Measurements from ENCODE around the gene NR3C1. TPM values are rescaled to one million over a fixed set of nuclear protein-coding genes. Genes with fewer than 3 reads are reported as not detected.
A peak's percentile ranks its signal among the peaks of the same experiment; 100 is the strongest.

Gene NR3C1
- polyA plus RNA-seq, 3 donors from 2014 or later = 87.3 to 142 (median 92.6) TPM

DNA sequence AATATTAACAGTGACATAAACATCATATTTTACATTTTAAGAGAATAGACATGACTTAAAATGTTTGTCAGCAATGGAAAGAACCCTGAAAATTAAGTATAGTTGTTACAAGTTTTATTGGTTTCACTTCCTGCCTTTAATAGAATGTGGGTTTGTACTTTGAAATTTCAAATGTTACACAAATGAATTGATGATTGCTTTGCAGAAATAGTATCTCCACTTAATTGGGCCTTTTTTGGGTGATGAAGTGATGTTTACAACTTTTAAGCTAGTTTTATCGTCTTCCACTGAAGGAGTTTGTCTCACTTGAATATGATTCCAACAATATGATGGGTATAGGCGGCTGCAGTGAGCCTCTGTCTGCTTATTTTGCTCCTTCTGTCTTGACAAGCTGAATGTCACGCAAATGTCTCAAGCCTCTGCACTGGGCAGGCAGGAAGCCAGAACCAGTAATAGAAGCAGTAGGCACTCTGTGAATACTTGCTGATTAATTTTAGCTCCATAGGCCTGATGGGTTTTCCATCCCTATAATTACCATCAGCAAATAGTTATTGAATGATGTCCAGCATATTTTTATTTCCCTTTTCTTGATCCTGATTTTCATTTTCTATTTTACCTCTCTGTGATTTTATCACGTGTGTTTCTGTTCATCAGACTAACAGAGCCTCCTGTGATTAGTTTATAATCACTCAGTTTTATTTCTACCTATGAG lies 10.6 kb upstream of the NR3C1 start:
- Mint-ChIP-seq H3K27ac (no peak overlapping the region), H3K36me3 (no peaks in the 10 kb centered on the region), H3K4me3 (no peak overlapping the region), H3K9me3 (no peaks in the 10 kb centered on the region), H3K27me3 (ENCODE audit: low read depth in 3 of 3) (peaks cover 3 to 4% (median 3%) of the 10 kb centered on the region in 3 donors), H3K4me1 (no peaks in the 10 kb centered on the region)
- no peak for DNase-seq

DNA sequence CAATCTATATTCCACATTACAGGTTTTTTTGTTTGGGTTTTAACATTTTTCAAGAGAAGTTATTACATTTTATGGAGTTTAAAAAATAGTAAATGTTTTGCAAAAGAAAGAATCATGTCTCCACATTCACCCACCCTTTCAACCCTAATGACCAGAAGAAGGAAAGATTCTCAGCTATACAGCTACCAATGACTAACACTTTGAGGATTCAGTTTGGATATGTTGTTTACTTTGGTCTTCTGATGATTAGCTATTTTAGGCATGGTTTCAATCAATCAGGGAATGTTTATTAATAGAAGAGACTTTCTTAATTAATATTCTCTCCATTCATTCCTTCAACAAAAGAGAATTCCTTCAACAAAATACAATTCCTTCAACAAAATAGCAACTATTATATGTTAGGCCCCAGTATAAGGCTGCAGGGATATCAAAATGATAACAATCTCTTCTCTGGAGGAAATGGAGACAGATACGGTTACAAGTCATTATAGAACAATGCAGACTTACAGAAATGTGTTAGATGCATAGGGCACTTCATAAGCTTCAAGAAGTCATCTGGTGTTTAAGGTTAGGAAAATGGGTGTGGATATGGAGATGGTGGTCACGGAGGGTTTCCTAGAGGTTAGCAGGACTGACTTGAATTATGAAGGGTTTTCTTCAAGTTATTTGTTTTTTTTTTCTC lies 9.3 kb upstream of the NR3C1 start:
- Mint-ChIP-seq H3K27me3 (ENCODE audit: low read depth in 3 of 3) (peaks cover 3 to 4% (median 3%) of the 10 kb centered on the region in 3 donors), H3K4me3 (no peak overlapping the region), H3K27ac (no peak overlapping the region), H3K4me1 (no peaks in the 10 kb centered on the region), H3K9me3 (no peaks in the 10 kb centered on the region), H3K36me3 (no peaks in the 10 kb centered on the region)
- no peak for DNase-seq

DNA sequence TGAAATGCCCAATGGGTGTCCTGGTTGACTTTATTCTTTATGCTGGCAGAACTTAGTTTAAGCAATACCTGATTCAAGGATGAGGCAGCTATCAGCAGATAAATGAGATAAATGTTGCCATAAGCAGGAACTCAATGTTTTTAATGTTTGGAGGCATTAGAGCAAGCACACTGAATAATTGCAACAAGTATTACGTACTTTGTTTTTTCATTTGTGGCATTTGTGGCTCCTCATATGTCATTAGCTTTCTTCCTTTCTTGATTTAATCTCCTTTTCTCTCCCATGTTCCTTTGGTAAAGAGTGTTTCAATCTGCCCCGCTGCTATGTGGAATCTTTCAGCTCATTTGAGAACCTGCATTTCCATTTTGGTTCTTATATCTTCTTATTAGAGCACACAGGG lies 6.4 kb upstream of the NR3C1 start:
- no peak overlapping the region for H3K4me3 Mint-ChIP-seq
- H3K9me3 Mint-ChIP-seq = no peaks in the 10 kb centered on the region
- H3K27me3 Mint-ChIP-seq (ENCODE audit: low read depth in 3 of 3) = peaks cover 8 to 15% (median 9%) of the 10 kb centered on the region in 3 donors
- H3K27ac Mint-ChIP-seq = no peak overlapping the region
- H3K4me1 Mint-ChIP-seq = peaks cover 9 to 18% of the 10 kb centered on the region in 2 donors
- DNase-seq = no peak
- no peaks in the 10 kb centered on the region for H3K36me3 Mint-ChIP-seq

DNA sequence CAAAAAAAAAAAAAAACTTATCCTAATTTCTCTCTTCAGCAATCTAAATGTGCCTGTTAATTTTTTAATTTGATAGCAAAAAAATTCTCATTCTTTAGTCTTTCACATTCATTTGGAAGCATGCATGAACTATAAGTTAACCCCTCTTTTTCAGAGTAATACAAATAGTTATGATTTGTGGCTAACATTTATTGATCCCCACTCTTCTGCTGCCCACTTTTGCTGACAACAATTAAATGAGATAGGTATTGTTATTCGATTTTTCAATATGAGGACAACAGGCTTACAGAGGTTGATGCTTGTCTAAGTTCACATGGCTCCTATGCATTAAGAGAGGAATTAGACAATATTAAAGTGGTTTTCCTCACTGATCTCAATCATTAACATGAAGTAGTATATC lies 2.9 kb upstream of the NR3C1 start:
- peaks cover 0 to under 1% (median 0%) of the 10 kb centered on the region in 3 donors for H3K36me3 Mint-ChIP-seq
- H3K4me3 Mint-ChIP-seq = peak overlapping the region; percentile 60 to 98 (median 73)
- no peaks in the 10 kb centered on the region for H3K9me3 Mint-ChIP-seq

DNA sequence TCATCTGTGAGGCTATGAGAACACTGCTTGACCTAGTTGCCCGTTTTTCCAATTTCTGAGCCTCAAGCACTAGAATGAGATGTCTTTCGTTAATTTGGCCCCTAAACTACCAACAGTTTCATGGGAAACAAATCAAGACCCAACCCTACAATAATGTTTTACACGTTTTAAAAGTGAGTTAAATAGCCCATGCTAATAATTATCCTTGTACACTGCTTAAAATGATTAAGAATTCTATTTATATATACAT lies 2.3 kb upstream of the NR3C1 start:
- peaks cover 0 to 4% (median under 1%) of the 10 kb centered on the region in 3 donors for H3K36me3 Mint-ChIP-seq
- peaks cover 27 to 38% of the 10 kb centered on the region in 2 donors for H3K4me1 Mint-ChIP-seq
- peak overlapping the region; percentile 98 to 100 (median 98) for H3K27ac Mint-ChIP-seq

More for the DNA sequence above, 2.9 kb upstream of the NR3C1 start:
- peaks cover 14 to 32% (median 20%) of the 10 kb centered on the region in 3 donors for H3K27me3 Mint-ChIP-seq (ENCODE audit: low read depth in 3 of 3)
- no peak for DNase-seq
- H3K27ac Mint-ChIP-seq = peak overlapping the region; percentile 48 to 99 (median 80)
- H3K4me1 Mint-ChIP-seq = peaks cover 20 to 32% of the 10 kb centered on the region in 2 donors

GRCh38 chr5:143405063-143405848 lies 1.8 kb upstream of the NR3C1 start:
- Mint-ChIP-seq H3K36me3 (peaks cover 4 to 6% (median 5%) of the 10 kb centered on the region in 3 donors), H3K27ac (peak overlapping the region; percentile 98 to 100 (median 98)), H3K9me3 (no peaks in the 10 kb centered on the region), H3K27me3 (ENCODE audit: low read depth in 3 of 3) (peaks cover 14 to 32% (median 20%) of the 10 kb centered on the region in 3 donors), H3K4me3 (peak overlapping the region; percentile 93 to 98 (median 97)), H3K4me1 (peaks cover 32 to 44% of the 10 kb centered on the region in 2 donors)
- peak; percentile 90 to 92 (median 91) for DNase-seq

More for the DNA sequence above, 2.3 kb upstream of the NR3C1 start:
- DNase-seq = no peak
- H3K27me3 Mint-ChIP-seq (ENCODE audit: low read depth in 3 of 3) = peaks cover 14 to 32% (median 20%) of the 10 kb centered on the region in 3 donors
- no peaks in the 10 kb centered on the region for H3K9me3 Mint-ChIP-seq
- H3K4me3 Mint-ChIP-seq = peak overlapping the region; percentile 93 to 98 (median 97)

- no peak for DNase-seq
- Mint-ChIP-seq H3K9me3 (no peaks in the 10 kb centered on the region), H3K4me3 (peak overlapping the region; percentile 93 to 98 (median 97)), H3K4me1 (peaks cover 39 to 51% of the 10 kb centered on the region in 2 donors), H3K27me3 (ENCODE audit: low read depth in 3 of 3) (peaks cover 14 to 34% (median 20%) of the 10 kb centered on the region in 3 donors), H3K27ac (peak overlapping the region; percentile 98 to 100 (median 98)), H3K36me3 (peaks cover 12 to 13% (median 12%) of the 10 kb centered on the region in 3 donors)
Observed at GRCh38 chr5:143404416-143405062, 1.1 kb upstream of the NR3C1 start.

GRCh38 chr5:143403334-143403592 lies 223 bp downstream of the NR3C1 start:
- Mint-ChIP-seq H3K9me3 (no peaks in the 10 kb centered on the region), H3K36me3 (peaks cover 15 to 24% (median 20%) of the 10 kb centered on the region in 3 donors), H3K27me3 (ENCODE audit: low read depth in 3 of 3) (peaks cover 14 to 32% (median 20%) of the 10 kb centered on the region in 3 donors), H3K4me3 (peak overlapping the region; percentile 67 to 95 (median 91)), H3K4me1 (peaks cover 52 to 64% of the 10 kb centered on the region in 2 donors), H3K27ac (peak overlapping the region in 5 of 6 donors; percentile 44 to 89 (median 80))
- DNase-seq = no peak

DNA sequence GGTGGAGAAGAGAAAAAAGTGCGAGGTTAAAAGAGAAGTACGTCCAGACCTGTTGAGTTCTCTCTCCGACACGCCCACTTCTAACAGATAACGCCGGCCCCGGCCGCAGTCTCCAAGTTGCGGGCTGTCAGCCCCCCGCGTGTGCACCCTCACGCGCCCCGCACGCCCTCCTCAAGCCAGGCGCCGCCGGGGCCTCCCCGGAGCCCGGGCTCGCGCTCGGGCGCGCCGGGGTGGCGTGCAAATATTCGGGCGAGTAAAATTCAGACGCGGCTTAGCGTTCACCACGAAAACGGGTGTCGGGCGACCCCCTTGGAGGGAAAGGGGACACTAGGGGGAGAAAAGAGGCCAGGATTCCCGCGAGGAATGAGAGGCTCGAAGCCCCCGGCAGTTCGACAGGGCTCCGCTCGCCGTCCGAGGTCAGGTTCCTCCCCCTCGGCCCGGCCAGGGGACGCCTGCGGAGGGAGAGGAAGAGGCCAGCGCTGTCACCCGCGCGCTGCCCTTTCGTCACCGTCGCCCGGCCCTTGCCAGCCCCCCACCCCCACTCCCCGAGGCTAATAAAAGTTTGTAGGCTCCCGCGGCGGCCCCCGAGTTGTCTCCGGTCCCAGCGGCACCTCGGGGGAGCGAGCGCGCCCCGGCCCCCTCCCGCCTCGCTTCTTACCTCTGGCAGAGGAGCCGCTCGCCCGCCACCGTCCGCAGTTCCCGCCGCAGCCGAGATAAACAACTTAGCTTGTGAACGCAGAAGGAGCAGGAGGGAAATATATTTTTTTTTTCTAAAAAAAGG lies 743 bp downstream of the NR3C1 start:
- Mint-ChIP-seq H3K36me3 (peaks cover 15 to 24% (median 20%) of the 10 kb centered on the region in 3 donors), H3K27me3 (ENCODE audit: low read depth in 3 of 3) (peaks cover 14 to 32% (median 20%) of the 10 kb centered on the region in 3 donors)

DNA sequence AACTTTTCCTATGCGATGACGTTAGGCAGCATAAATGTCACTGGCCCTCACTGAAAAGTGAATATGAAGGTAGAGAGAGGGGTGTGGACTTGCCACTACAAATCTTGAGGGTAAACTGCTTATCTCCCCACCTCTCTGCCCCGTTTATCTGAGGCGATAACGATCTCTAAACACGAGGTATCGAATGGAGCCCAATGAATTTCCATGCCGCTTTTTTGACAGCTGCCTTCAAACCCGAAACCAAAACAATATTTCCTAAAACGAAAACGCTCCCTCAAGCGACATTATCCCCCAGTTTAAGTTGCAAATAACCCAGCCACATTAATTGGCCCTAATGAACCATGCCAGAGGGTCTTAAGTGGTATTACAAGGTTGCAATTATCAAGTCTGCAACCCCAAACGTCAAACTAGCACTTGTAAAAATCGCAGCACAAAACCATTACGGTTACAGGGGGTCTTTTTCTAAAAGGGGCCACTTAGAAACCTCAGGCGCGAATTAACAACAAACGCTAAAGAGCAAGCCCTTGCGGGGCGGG lies 1.4 kb downstream of the NR3C1 start:
- Mint-ChIP-seq H3K27me3 (ENCODE audit: low read depth in 3 of 3) (peaks cover 14 to 29% (median 20%) of the 10 kb centered on the region in 3 donors), H3K27ac (peak overlapping the region; percentile 89 to 97 (median 92)), H3K4me3 (peak overlapping the region; percentile 91 to 95 (median 93)), H3K4me1 (peaks cover 63 to 75% of the 10 kb centered on the region in 2 donors), H3K9me3 (no peaks in the 10 kb centered on the region), H3K36me3 (peaks cover 15 to 24% (median 20%) of the 10 kb centered on the region in 3 donors)
- peak in 2 of 3 donors; percentile 39 to 45 for DNase-seq

More for the DNA sequence above, 743 bp downstream of the NR3C1 start:
- Mint-ChIP-seq H3K4me1 (peaks cover 56 to 69% of the 10 kb centered on the region in 2 donors), H3K27ac (peak overlapping the region; percentile 89 to 97 (median 92)), H3K9me3 (no peaks in the 10 kb centered on the region), H3K4me3 (peak overlapping the region; percentile 91 to 95 (median 93))
- DNase-seq = peak; percentile 61 to 65 (median 65)

GRCh38 chr5:143401227-143402016 lies 2.1 kb downstream of the NR3C1 start:
- Mint-ChIP-seq H3K36me3 (peaks cover 15 to 24% (median 20%) of the 10 kb centered on the region in 3 donors), H3K27me3 (ENCODE audit: low read depth in 3 of 3) (peaks cover 14 to 29% (median 20%) of the 10 kb centered on the region in 3 donors), H3K9me3 (no peaks in the 10 kb centered on the region), H3K27ac (peak overlapping the region; percentile 89 to 97 (median 92)), H3K4me3 (peak overlapping the region; percentile 91 to 95 (median 93)), H3K4me1 (peaks cover 69 to 79% of the 10 kb centered on the region in 2 donors)
- DNase-seq = no peak

Measured in immature natural killer cell (primary cell).